Measurements from ENCODE around the gene IL1RAP.
A peak's percentile ranks its signal among the peaks of the same experiment; 100 is the strongest.

Gene IL1RAP

GRCh38 chr3:190562866-190563510 is 49.1 kb downstream of the IL1RAP start:
- CTCF ChIA-PET: interaction anchor here (0.6 to 0.7 kb wide), 2 partner anchors 61 to 555 kb away, joined by 3 to 4 read pairs; no protein-coding TSS in a partner anchor
- POLR2A ChIA-PET (ENCODE audit: low non-redundant PET): no interaction called here
- DNase-seq (ENCODE audit: low spot score): no peak
- TF ChIP-seq CTCF (conservative IDR thresholded peaks at IDR 0.05; ENCODE audit: low read depth): no peak
- H3K27ac ChIP-seq: no peak overlapping the region

GRCh38 chr3:190564175-190564574 is 50.3 kb downstream of the IL1RAP start:
- no peak overlapping the region for H3K27ac ChIP-seq
- no peak for TF ChIP-seq CTCF (conservative IDR thresholded peaks at IDR 0.05; ENCODE audit: low read depth)
- POLR2A ChIA-PET (ENCODE audit: low non-redundant PET): no interaction called here
- DNase-seq (ENCODE audit: low spot score): no peak
- CTCF ChIA-PET: no interaction called here

GRCh38 chr3:190566043-190566933 is 52.4 kb downstream of the IL1RAP start:
- ChIA-PET CTCF (no interaction called here), POLR2A (ENCODE audit: low non-redundant PET) (interaction anchor here (0.9 kb wide), 1 partner anchor 11 kb away, joined by 4 read pairs; no protein-coding TSS in a partner anchor)
- H3K27ac ChIP-seq: peak overlapping the region; percentile 37; the same call in 1 of the 2 replicates

GRCh38 chr3:190568036-190568435 is 54.2 kb downstream of the IL1RAP start:
- no peak for TF ChIP-seq CTCF (conservative IDR thresholded peaks at IDR 0.05; ENCODE audit: low read depth)
- no peak overlapping the region for H3K27ac ChIP-seq
- POLR2A ChIA-PET (ENCODE audit: low non-redundant PET): no interaction called here
- DNase-seq (ENCODE audit: low spot score): no peak
- CTCF ChIA-PET: no interaction called here

More at GRCh38 chr3:190566043-190566933, 52.4 kb downstream of the IL1RAP start:
- TF ChIP-seq CTCF (conservative IDR thresholded peaks at IDR 0.05; ENCODE audit: low read depth): no peak
- peak; percentile 93 for DNase-seq (ENCODE audit: low spot score)

- CTCF ChIA-PET: no interaction called here
- no peak for DNase-seq (ENCODE audit: low spot score)
- no peak for TF ChIP-seq CTCF (conservative IDR thresholded peaks at IDR 0.05; ENCODE audit: low read depth)
- H3K27ac ChIP-seq: no peak overlapping the region
- POLR2A ChIA-PET (ENCODE audit: low non-redundant PET): no interaction called here
Measured at GRCh38 chr3:190574473-190574872, 60.6 kb downstream of the IL1RAP start.

GRCh38 chr3:190575437-190576185 is 61.7 kb downstream of the IL1RAP start:
- ChIA-PET POLR2A (ENCODE audit: low non-redundant PET) (no interaction called here), CTCF (no interaction called here)
- no peak for DNase-seq (ENCODE audit: low spot score)
- H3K27ac ChIP-seq: no peak overlapping the region
- TF ChIP-seq CTCF (conservative IDR thresholded peaks at IDR 0.05; ENCODE audit: low read depth): no peak
